Activated CD4-positive, CD25-positive, alpha-beta regulatory T cell treated with anti-CD3 and anti-CD28 coated beads, Interleukin-2, amount 50 U/mL, for 24 hours (primary cell): Measurements from ENCODE around the gene MICAL3.
"Not testable (repeated sequence)": the region's sequence is repeated elsewhere in the genome, so short reads cannot be mapped to it uniquely, and the experiment has no call there.

ENCODE experiments used
- ATAC-seq, 2 donors: fragments of 150-1000 bp; cut with Tn5 transposase; one replicate each; pipeline ENCODE4 v1.10.0; 2021; ENCODE audit warnings: mild to moderate bottlenecking in 1 of 2, moderate library complexity in 1 of 2

MICAL3 gene

DNA sequence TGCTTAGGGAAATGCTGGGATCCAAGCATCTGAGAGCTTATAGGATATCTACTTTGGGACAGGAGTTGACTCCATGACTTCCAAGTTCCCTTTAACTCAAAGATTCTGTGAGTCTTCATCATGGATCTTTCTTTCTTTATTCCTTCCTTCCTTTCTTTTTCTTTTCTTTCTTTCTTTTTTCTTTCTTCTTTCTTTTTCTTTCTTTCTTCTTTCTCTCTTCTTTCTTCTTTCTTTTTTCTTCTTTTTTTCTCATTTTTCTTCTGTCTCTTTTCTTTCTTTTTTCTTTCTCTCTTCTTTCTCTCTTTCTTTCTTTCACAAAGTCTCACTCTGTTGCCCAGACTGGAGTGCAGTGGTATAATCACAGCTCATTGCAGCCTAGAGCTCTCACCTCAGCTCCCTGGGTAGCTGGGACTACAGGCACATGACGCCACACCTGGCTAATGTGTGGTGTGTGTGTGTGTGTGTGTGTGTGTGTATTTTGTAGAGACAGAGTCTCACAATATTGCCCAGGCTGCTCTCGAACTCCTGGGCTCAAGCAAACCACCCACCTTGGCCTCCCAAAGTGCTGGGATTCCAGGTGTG, 5.4 kb upstream of the MICAL3 start:
- no peak for ATAC-seq

DNA sequence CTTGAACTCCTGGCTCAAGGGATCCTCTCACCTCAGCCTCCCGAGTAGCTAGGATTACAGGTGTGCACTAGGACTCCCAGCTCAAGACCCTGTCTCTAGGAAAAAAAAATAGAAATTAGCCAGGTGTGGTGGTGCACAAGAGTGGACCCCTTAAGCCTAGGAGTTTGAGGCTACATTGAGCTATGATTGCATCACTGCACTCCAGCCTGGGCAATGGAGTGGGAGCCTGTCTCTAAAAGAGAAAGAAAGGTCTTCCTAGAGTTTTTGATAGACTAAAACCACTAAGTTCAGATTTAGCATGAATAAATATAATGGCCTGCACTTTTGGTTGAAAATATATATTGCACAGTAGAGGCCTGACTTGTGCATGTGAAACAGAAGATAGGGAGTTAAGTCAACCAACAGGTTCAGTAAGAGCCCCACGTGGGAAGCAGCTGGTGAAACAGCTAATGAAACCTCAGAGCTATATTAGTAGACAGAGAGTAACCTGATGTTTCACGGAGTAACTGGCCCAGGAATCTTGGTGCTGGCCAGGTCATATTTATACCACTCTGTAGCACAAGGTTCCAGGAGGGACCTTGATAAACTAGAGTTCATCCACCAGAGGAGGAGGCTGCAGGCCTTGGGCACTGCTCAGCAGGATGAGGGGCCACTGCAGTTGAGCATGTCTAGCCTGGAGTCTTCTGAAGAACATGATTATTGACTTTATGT, 4.6 kb upstream of the MICAL3 start:
- ATAC-seq = no peak

DNA sequence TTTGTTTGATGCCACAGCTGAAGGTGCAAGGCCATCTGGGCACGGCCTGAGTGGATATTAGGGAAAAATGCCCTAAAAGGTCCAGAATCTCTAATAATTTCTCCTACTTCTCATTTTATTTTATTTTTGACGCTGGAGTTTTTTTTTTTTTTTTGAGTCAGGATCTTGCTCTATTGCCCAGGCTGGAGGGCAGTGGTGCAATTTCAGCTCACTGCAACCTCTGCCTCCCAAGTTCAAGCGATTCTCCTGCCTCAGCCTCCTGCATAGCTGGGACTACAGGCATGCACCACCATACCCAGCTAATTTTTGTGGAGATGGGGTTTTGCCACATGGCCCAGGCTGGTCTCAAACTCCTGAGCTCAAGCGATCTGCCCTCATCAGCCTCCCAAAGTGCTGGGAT, 1.5 kb upstream of the MICAL3 start:
- ATAC-seq = not testable (repeated sequence)

DNA sequence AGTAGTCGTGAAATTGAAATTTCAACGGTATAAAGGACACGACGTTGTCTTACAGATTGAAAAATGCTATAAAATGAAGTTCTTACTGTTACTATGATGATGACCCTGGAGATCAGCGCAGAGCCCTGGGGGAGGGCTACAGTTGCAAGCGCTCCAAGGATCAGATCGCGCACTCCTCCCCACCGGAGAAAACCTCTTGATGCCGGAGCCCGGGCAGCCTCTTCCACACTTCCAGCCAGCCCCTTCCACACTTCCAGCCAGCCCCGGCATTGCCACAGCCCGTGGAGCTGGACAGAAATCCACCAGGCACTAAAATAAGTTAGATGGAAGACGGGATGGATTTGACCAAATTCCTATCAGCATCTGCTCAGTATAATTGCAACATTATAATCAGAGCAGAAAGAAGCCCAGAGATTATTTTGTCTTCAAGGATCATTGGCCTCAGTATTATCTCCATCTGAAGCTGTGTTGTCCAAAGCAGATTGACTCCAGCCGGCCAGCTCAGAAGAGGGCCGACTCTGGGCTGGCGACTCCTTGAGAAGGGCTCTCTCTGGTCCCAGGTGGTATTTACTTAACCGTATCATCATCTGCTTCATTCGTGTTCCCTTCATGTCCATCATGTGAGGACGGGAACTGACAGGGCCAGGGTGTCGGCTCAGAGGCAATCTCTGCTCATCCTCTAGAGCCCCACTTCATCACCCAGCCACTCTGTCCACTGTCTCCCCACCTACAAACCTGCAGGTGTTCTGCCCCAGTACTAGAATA, 777 bp upstream of the MICAL3 start:
- no peak for ATAC-seq

DNA sequence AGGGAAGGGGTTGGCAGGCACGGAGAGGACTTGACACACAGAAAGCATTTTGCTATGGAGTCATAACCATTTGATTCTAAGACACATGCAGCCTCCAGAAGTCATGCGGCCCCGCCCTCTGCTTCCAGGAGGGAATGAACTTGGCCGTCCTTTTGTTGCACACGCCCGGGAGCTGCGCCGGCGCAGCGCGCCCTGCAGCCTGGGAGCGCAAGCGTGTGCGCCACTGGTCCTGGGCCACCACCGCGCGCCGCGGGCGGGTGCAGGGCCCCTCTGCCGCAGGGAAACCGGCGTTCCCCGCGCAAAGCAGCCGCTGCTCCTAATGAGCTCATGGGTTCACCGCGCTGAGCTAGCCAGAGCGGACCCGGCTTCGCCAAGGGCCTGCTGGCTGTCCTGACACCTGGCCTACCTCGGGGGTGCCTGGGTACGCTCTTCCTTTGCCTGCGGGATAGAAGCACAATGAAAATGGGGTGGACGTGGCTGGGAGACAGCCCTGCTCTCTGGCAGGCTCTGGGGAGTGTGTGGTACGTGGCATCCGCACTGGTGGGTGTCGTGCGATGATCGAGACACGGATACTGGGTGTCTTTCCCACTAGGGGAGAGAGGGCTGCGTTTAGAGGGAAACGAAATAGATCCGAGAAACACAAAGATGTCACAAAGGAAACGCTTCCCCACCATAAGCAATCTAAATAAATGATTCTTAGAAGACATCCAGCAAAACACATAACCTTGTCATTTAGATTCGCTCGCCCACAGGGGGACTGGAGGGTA, 669 bp downstream of the MICAL3 start:
- ATAC-seq = peak; percentile 48 to 49

GRCh38 chr22:18022876-18023275, 1.5 kb downstream of the MICAL3 start:
- no peak for ATAC-seq

GRCh38 chr22:18021431-18021830, 2.9 kb downstream of the MICAL3 start:
- no peak for ATAC-seq

DNA sequence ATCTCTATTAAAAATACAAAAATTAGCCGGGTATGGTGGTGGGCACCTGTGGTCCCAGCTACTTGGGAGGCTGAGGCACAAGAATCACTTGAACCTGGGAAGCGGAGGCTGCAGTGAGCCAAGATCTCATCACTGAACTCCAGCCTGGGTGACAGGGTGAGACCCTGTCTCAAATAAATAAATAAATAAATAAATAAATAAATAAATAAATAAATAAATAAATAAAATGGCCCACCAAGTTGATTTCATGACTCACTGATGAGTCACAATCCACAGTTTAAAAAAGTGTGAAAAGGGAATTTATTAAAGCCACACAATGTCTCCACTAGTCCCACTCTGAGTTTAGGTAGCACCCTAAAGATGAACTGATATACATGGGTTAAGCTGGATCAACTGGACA, 3.6 kb downstream of the MICAL3 start:
- not testable (repeated sequence) for ATAC-seq

DNA sequence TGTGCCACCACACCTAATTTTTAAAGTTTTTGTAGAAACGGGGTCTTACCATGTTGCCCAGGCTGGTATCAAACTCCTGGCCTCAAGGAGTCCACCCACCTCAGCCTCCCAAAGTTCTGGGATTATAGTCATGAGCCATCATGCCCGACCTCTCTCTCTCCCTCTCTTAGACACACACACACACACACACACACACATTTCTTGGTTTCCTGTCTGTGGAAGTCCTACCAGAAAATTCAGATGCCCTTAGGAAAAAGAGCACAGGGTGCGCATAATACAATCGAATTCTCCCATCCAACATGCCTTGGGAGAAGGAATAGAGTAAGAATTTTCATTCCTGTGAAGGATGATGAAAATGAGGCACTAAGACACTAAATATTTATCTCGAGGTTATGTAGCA, 10.4 kb downstream of the MICAL3 start:
- no peak for ATAC-seq

DNA sequence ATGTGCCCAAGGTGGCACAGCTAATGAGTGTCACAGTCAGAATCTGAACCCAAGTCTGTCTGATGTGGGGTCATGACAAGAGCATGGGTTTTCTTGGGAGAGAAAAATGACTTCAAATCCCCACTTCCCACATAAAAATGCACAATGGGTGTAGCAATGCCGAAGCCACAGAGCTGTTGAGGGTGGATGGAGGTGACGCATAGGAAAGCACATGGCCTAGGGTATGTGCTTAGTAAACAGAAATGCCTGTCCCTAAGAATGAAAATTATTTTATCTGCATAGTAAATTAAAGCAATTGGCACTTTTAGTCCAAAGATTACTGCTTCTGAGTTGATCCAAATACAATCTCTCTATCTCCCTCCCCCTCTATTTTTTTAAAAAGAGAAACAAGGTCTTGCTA, 10.9 kb downstream of the MICAL3 start:
- no peak for ATAC-seq

DNA sequence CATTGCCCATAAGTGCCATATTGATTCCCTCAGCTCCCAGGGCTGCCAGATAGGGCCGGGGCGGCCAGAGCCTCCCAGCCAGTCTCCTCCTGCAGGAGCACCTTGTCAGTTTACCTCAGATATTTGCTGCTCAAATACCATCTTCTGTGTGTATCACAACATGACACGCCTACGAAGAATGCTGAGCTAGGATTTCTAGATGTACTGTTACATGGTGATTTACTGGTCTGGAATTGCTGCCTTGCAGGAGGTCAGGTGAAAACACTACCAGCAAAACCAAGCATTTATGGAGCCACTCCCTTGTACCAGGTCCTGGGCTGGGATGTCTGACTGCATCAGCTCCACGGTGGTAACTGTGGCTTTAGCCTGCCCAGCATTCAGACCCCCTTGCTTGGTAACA, 11.8 kb downstream of the MICAL3 start:
- ATAC-seq = no peak

DNA sequence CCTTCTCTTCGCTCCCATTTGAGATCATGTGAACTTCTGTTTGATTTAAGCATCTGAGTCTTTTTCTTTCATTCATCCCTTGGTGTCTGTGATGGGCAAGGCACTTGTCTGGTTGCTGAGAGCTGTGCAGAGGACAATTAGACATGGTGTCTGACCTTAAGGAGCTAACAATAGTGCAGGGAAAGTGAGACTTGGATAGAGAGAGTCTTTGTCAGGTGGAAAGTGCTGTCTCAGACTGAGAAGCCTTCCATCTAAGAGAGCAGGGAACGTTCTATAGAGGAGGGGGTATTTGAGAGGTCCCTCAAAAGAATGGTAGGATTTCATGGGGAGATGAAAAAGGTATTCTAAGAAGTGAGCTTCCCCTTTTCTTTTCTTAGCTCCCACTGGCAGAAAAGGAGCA, 14.1 kb downstream of the MICAL3 start:
- no peak for ATAC-seq

GRCh38 chr22:18008136-18008535, 16.2 kb downstream of the MICAL3 start:
- ATAC-seq = no peak

- ATAC-seq = no peak
Observed at GRCh38 chr22:18005201-18005926, 19.0 kb downstream of the MICAL3 start.

DNA sequence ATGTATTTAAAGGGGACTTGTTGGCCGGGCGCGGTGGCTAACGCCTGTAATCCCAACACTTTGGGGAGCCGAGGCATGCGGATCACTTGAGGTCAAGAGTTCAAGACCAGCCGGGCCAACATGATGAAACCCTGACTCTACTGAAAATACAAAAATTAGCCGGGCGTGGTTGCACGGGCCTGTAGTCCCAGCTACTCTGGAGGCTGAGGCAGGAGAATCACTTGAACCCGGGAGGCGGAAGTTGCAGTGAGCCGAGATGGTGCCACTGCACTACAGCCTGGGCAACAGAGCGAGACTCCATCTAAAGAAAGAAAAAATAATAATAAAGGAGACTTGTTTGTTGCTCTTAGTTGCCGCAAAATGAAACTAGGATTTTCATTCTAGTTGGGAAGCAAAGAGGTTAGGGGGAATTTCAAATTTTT, 22.5 kb downstream of the MICAL3 start:
- not testable (repeated sequence) for ATAC-seq

- peak; percentile 88 to 89 for ATAC-seq
Observed at GRCh38 chr22:18001040-18001893, 23.1 kb downstream of the MICAL3 start.

DNA sequence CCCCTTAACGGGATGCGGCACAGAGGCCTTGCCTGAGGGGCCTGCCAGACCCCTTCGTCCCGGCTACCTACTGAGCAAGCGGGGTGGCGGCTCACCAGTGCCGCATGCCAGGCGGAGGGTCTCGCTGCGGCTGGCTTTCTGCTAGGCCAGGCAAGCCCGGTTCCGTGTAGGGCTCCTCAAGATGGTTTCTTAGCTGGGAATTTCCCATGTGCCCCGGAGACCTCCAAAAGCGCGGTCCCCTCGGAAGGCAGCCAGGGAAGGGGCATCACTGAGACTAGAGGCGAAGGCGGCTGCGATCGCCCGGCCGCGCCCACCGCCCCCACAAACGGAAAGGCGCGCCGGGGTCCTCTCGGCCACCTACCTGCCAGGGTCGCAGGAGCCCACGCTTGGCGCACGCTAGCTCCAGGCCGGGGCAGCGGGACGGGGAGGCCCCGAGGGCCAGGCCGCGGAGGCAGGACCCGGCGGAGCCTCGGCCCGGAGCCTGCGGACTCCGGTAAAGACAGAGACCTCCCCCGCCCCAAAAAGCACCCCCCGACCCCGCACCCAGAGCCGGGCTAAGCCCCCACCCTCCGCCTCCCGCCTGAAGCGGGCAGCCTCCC, 23.8 kb downstream of the MICAL3 start:
- no peak for ATAC-seq

GRCh38 chr22:17999851-18000250, 24.5 kb downstream of the MICAL3 start:
- no peak for ATAC-seq

GRCh38 chr22:17998913-17999312, 25.4 kb downstream of the MICAL3 start:
- ATAC-seq = no peak

DNA sequence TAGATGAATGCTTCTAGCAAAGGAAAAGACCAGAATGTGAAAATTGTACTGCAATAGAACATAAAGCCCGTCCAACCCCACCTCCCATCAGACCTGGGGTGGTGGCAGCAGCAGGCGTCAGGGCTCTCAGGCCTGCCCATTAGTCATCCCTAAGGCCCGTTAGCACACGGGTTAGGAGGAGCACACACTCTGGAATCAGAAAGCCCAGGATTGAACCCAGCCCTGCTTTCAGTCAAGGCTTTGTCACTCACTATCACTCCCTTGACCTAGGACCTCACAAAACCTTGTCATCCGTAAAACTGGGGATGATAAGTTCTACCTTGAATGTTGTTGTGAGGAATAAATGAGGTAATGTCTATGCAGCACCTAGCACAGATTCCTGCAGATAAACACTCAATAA, 26.9 kb downstream of the MICAL3 start:
- no peak for ATAC-seq

GRCh38 chr22:17995256-17995655, 29.1 kb downstream of the MICAL3 start:
- ATAC-seq = not testable (repeated sequence)
